SK-N-SH (cell line): ENCODE measurements around the gene ATP5F1E. TPM values are rescaled to one million over a fixed set of nuclear protein-coding genes. Genes with fewer than 3 reads are reported as not detected.

Experiments used
- CTCF ChIA-PET: fragments of 300-600, 350-600 bp; formaldehyde crosslinking; extraction: SDS; loops from one replicate; lab custom pipeline; 2021; lab: Yijun Ruan, JAX
- POLR2A ChIA-PET: fragments of 350-600 bp; sonication (Branson Sonifier 250); formaldehyde crosslinking; extraction: SDS; loops from one replicate; lab custom pipeline; 2020; ENCODE audit warnings: antibody characterized with exemption, inconsistent platforms; lab: Yijun Ruan, JAX
- DNase-seq: peaks from one replicate; pipeline ENCODE4 v3.0.0; 2012
- H2AFZ ChIP-seq: fragments of 200-600 bp; sonication (generic); 2 replicates; pipeline ENCODE4 v1.8.1; 2016; ENCODE audit warnings: antibody characterized with exemption, mild to moderate bottlenecking, low read depth
- H3F3A ChIP-seq: fragments of 200-600 bp; sonication (generic); replicated peaks from 2 replicates; pipeline ENCODE3; 2016; ENCODE audit warnings: antibody characterized with exemption, mild to moderate bottlenecking; ENCODE audit not compliant: insufficient read depth
- H3K27ac ChIP-seq, 2 experiments: fragments of 200-500 bp in 1 of 2; fragments of 200-600 bp in 1 of 2; sonication (Bioruptor generic) in 1 of 2; sonication (generic), shearing (Covaris generic) in 1 of 2; 2 replicates each; pipeline versions ENCODE4 v1.5.1 to v1.6.1; 2014 to 2016; ENCODE audit warnings: low read depth in 2 of 2, inconsistent platforms in 1 of 2, low read length in 1 of 2, mild to moderate bottlenecking in 1 of 2, mixed read lengths in 1 of 2
- H3K27me3 ChIP-seq: fragments of 200-600 bp; sonication (generic), shearing (Covaris generic); 2 replicates; pipeline ENCODE4 v1.6.1; 2016; ENCODE audit warnings: mixed run types; ENCODE audit not compliant: insufficient read depth
- H3K36me3 ChIP-seq, 2 experiments: fragments of 200-500 bp in 1 of 2; fragments of 200-600 bp in 1 of 2; sonication (Bioruptor generic) in 1 of 2; sonication (generic) in 1 of 2; replicated peaks in 1 of 2; 2 replicates each; pipeline versions ENCODE3 to v1.5.1; 2014 to 2016; ENCODE audit warnings: low read length in 1 of 2, mild to moderate bottlenecking in 1 of 2; ENCODE audit not compliant: insufficient read depth in 2 of 2, control insufficient read depth in 1 of 2
- H3K4me1 ChIP-seq, 2 experiments: fragments of 200-500 bp in 1 of 2; fragments of 200-600 bp in 1 of 2; sonication (Bioruptor generic) in 1 of 2; sonication (generic), shearing (Covaris generic) in 1 of 2; 2 replicates each; pipeline versions ENCODE4 v1.5.1 to v1.6.1; 2014 to 2016; ENCODE audit warnings: low read depth in 1 of 2, low read length in 1 of 2, mixed run types in 1 of 2; ENCODE audit not compliant: insufficient read depth in 2 of 2, control insufficient read depth in 1 of 2
- H3K4me2 ChIP-seq: fragments of 200-600 bp; sonication (generic), shearing (Covaris generic); 2 replicates; pipeline ENCODE4 v1.6.1; 2017; ENCODE audit warnings: mixed run types
- H3K4me3 ChIP-seq, 2 experiments: fragments of 200-500 bp in 1 of 2; fragments of 200-600 bp in 1 of 2; sonication (Bioruptor generic) in 1 of 2; sonication (generic), shearing (Covaris generic) in 1 of 2; 2 replicates each; pipeline versions ENCODE4 v1.5.1 to v1.8.1; 2014 to 2016; ENCODE audit warnings: low read depth in 2 of 2, inconsistent platforms in 1 of 2, low read length in 1 of 2, mild to moderate bottlenecking in 1 of 2, mixed read lengths in 1 of 2, moderate library complexity in 1 of 2
- H3K79me2 ChIP-seq: fragments of 200-600 bp; sonication (generic); 2 replicates; pipeline ENCODE4 v1.8.1; 2017; ENCODE audit warnings: mild to moderate bottlenecking; ENCODE audit not compliant: insufficient read depth
- H3K9ac ChIP-seq: fragments of 200-600 bp; sonication (generic); 2 replicates; pipeline ENCODE4 v1.6.1; 2017; ENCODE audit warnings: mixed run types
- H3K9me2 ChIP-seq: fragments of 200-600 bp; sonication (generic); 2 replicates; pipeline ENCODE4 v1.6.1; 2017; ENCODE audit warnings: mixed run types
- H3K9me3 ChIP-seq: fragments of 200-600 bp; sonication (generic); 2 replicates; pipeline ENCODE4 v1.6.1; 2017; ENCODE audit warnings: mixed run types, mild to moderate bottlenecking, moderate library complexity
- H4K20me1 ChIP-seq: fragments of 200-600 bp; sonication (generic); 2 replicates; pipeline ENCODE4 v1.6.1; 2017; ENCODE audit warnings: mild to moderate bottlenecking, mixed run types; ENCODE audit not compliant: insufficient read depth
- EP300 ChIP-seq, 2 experiments: IDR thresholded peaks; 2 replicates each; pipeline versions ENCODE4 v1.4.0 to v1.6.1; 2012; ENCODE audit warnings: borderline replicate concordance in 1 of 2, low read depth in 1 of 2, low read length in 1 of 2
- FOSL2 ChIP-seq: IDR thresholded peaks from 2 replicates; pipeline ENCODE4 v1.4.0; 2012; ENCODE audit warnings: low read depth, mild to moderate bottlenecking, moderate library complexity, borderline replicate concordance
- FOXJ3 ChIP-seq: sonication (generic); formaldehyde crosslinking; IDR thresholded peaks from 2 replicates; pipeline ENCODE4 v1.5.1; 2020; ENCODE audit warnings: mild to moderate bottlenecking, missing genetic modification reagents
- GATA2 ChIP-seq: sonication (generic); formaldehyde crosslinking; IDR thresholded peaks from 2 replicates; pipeline ENCODE4 v1.5.0; 2020; ENCODE audit warnings: mild to moderate bottlenecking, missing genetic modification reagents
- JUND ChIP-seq: IDR thresholded peaks from 2 replicates; pipeline ENCODE4 v1.4.0; 2012
- MAX ChIP-seq: IDR thresholded peaks from 2 replicates; pipeline ENCODE4 v1.4.0; 2012; ENCODE audit warnings: low read depth
- MEF2A ChIP-seq: IDR thresholded peaks from 2 replicates; pipeline ENCODE4 v1.4.0; 2012; ENCODE audit warnings: low read depth, borderline replicate concordance
- NFIC ChIP-seq: IDR thresholded peaks from 2 replicates; pipeline ENCODE4 v1.4.0; 2012; ENCODE audit warnings: borderline replicate concordance
- RAD21 ChIP-seq: IDR thresholded peaks from 2 replicates; pipeline ENCODE4 v1.6.1; 2012; ENCODE audit warnings: mild to moderate bottlenecking, low read length
- RCOR1 ChIP-seq: fragments of 150-350 bp; IDR thresholded peaks from 2 replicates; pipeline ENCODE4 v1.6.1; 2017; ENCODE audit warnings: antibody characterized with exemption, low read length
- RFX5 ChIP-seq: IDR thresholded peaks from 2 replicates; pipeline ENCODE4 v1.6.1; 2012; ENCODE audit warnings: mild to moderate bottlenecking, improper control_type of control experiment, low read length
- SIN3A ChIP-seq: IDR thresholded peaks from 2 replicates; pipeline ENCODE4 v1.6.1; 2012; ENCODE audit warnings: low read depth, mild to moderate bottlenecking, low read length, moderate library complexity, borderline replicate concordance
- SMC3 ChIP-seq: IDR thresholded peaks from 2 replicates; pipeline ENCODE4 v1.6.1; 2012; ENCODE audit warnings: low read depth, low read length, improper control_type of control experiment
- TAF1 ChIP-seq: IDR thresholded peaks from 2 replicates; pipeline ENCODE4 v1.6.1; 2012; ENCODE audit warnings: low read depth, mild to moderate bottlenecking, low read length, moderate library complexity, borderline replicate concordance
- TCF12 ChIP-seq: IDR thresholded peaks from 2 replicates; pipeline ENCODE4 v1.4.0; 2012
- YY1 ChIP-seq: IDR thresholded peaks from 2 replicates; pipeline ENCODE4 v1.4.0; 2012; ENCODE audit warnings: low read depth, mild to moderate bottlenecking
- WGBS: methylation state at CpG from one replicate; pipeline ENCODE4 v1.1.6; 2017; ENCODE audit warnings: low lambda C conversion rate; 5-methylcytosine and 5-hydroxymethylcytosine counted together
- polyA plus RNA-seq, 3 experiments: library from polyadenylated mRNA; depleted of rRNA; stranded (reverse); fragments of >200 nt; gene quantifications; 2 replicates each; pipeline ENCODE4 v1.2.3, GENCODE V29; 2012
- TF ChIP-seq, protein P1 (sequence below): IDR thresholded peaks from 2 replicates; pipeline ENCODE4; 2012

Gene ATP5F1E
- polyA plus RNA-seq, 1 of the 3 experiments (the other 2 are of a cell fraction) = 60.8 TPM

GRCh38 chr20:59013959-59014608 is 18.1 kb downstream of the ATP5F1E start:
- Histone ChIP-seq H3K9me2 (no peaks in the 10 kb centered on the region), H3K9ac (no peak overlapping the region), H3K27ac (peak overlapping the region in 1 of 2 experiments; percentile 62; a peak in 2 of 4 replicates), H3K4me1 (peaks cover 24 to 48% of the 10 kb centered on the region in 2 experiments; a peak in 3 of 4 replicates), H3K4me3 (no peak overlapping the region), H3K36me3 (no peaks in the 10 kb centered on the region), H3K4me2 (0 out of 2 replicates have a peak overlapping the region, but pooled peaks have one; percentile 43), H3K79me2 (peaks cover under 1% of the 10 kb centered on the region; the same call in 1 of the 2 replicates), H3K9me3 (no peaks in the 10 kb centered on the region), H3K27me3 (no peaks in the 10 kb centered on the region), H3F3A (peaks cover 12% of the 10 kb centered on the region), H2AFZ (no peak overlapping the region), H4K20me1 (no peaks in the 10 kb centered on the region)
- ChIA-PET CTCF (interaction anchor here (1.2 kb wide), 1 partner anchor 804 kb away, joined by 3 read pairs; no protein-coding TSS in a partner anchor), POLR2A (no interaction called here)
- no peak for DNase-seq
- WGBS = 65% methylated on average over 13 of the region's 13 CpGs
- TF ChIP-seq SMC3 (no peak), MEF2A (no peak), FOXJ3 (CRISPR knock-in tag) (no peak), TCF12 (no peak; the same call in 1 of the 2 replicates), SIN3A (no peak), FOSL2 (peak; percentile 57; the same call in 1 of the 2 replicates), GATA2 (CRISPR knock-in tag) (0 out of 2 replicates have a peak, but pooled peaks have one; percentile 24), RCOR1 (no peak), JUND (peak; percentile 38; the same call in 1 of the 2 replicates), YY1 (0 out of 2 replicates have a peak, but pooled peaks have one; percentile 48), EP300 (IDR thresholded peaks at IDR 0.05; ENCODE audit: borderline replicate concordance in 1 of 2, low read depth in 1 of 2, low read length in 1 of 2) (no peak), RAD21 (no peak), TAF1 (no peak), NFIC (peak; percentile 34; the same call in 1 of the 2 replicates), MAX (peak; percentile 41; the same call in 1 of the 2 replicates), RFX5 (no peak)
- TF ChIP-seq, protein P1, sequence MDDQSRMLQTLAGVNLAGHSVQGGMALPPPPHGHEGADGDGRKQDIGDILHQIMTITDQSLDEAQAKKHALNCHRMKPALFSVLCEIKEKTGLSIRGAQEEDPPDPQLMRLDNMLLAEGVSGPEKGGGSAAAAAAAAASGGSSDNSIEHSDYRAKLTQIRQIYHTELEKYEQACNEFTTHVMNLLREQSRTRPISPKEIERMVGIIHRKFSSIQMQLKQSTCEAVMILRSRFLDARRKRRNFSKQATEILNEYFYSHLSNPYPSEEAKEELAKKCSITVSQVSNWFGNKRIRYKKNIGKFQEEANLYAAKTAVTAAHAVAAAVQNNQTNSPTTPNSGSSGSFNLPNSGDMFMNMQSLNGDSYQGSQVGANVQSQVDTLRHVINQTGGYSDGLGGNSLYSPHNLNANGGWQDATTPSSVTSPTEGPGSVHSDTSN = peak; percentile 11; the same call in 1 of the 2 replicates
